OCI-LY3 (cell line): ENCODE data around the gene TEAD3.

Source experiments
- H2AFZ ChIP-seq: fragments of 200-600, 300-600 bp; shearing (Covaris generic); 2 replicates; pipeline ENCODE4 v1.6.0; 2014; ENCODE audit warnings: antibody characterized with exemption, low read depth, low read length
- H3K27ac ChIP-seq: fragments of 200-600, 300-600 bp; sonication (generic); 2 replicates; pipeline ENCODE4 v1.5.1; 2014; ENCODE audit warnings: mild to moderate bottlenecking, low read length, moderate library complexity, mixed read lengths
- H3K27me3 ChIP-seq: fragments of 200-600, 300-600 bp; sonication (generic); 2 replicates; pipeline ENCODE4 v1.6.1; 2014; ENCODE audit warnings: low read depth, low read length, mixed read lengths
- H3K36me3 ChIP-seq: fragments of 200-600, 300-600 bp; sonication (generic); replicated peaks from 2 replicates; pipeline ENCODE3; 2014; ENCODE audit warnings: low read depth, low read length, mixed read lengths
- H3K4me1 ChIP-seq: fragments of 300-600, 200-600 bp; sonication (generic); 2 replicates; pipeline ENCODE4 v1.6.1; 2014; ENCODE audit warnings: low read length, mixed read lengths
- H3K4me2 ChIP-seq: fragments of 200-600, 300-600 bp; sonication (generic); 2 replicates; pipeline ENCODE4 v1.6.1; 2014; ENCODE audit warnings: low read length, mixed read lengths
- H3K4me3 ChIP-seq: fragments of 300-600, 200-600 bp; sonication (generic); 2 replicates; pipeline ENCODE4 v1.5.1; 2014; ENCODE audit warnings: antibody characterized with exemption, mild to moderate bottlenecking, low read length, moderate library complexity
- H3K79me2 ChIP-seq: fragments of 300-600, 200-600 bp; shearing (Covaris generic); 2 replicates; pipeline ENCODE4 v1.6.1; 2014; ENCODE audit warnings: mild to moderate bottlenecking, low read length, mixed read lengths
- H3K9ac ChIP-seq: fragments of 300-600, 200-600 bp; shearing (Covaris generic); 2 replicates; pipeline ENCODE4 v1.6.0; 2014; ENCODE audit warnings: mild to moderate bottlenecking, low read length, moderate library complexity
- H3K9me3 ChIP-seq: fragments of 200-600, 300-600 bp; shearing (Covaris generic); 2 replicates; pipeline ENCODE4 v1.6.1; 2014; ENCODE audit warnings: low read length, mixed read lengths; ENCODE audit not compliant: insufficient read depth
- H4K20me1 ChIP-seq: fragments of 200-600, 300-600 bp; sonication (generic); 2 replicates; pipeline ENCODE4 v1.6.1; 2016; ENCODE audit warnings: low read length, mixed read lengths; ENCODE audit not compliant: insufficient read depth
- EZH2phosphoT487 ChIP-seq: fragments of 200-600 bp; shearing (Covaris generic); IDR thresholded peaks from 2 replicates; pipeline ENCODE4 v1.6.1; 2018; ENCODE audit warnings: antibody characterized with exemption, mixed run types, low read depth
- TF ChIP-seq, protein P1 (sequence below): fragments of 200-600, 300-600 bp; sonication (generic); IDR thresholded peaks from 2 replicates; pipeline ENCODE4 v1.5.1; 2014; ENCODE audit warnings: antibody characterized with exemption, low read length, low read depth

The TEAD3 gene

DNA sequence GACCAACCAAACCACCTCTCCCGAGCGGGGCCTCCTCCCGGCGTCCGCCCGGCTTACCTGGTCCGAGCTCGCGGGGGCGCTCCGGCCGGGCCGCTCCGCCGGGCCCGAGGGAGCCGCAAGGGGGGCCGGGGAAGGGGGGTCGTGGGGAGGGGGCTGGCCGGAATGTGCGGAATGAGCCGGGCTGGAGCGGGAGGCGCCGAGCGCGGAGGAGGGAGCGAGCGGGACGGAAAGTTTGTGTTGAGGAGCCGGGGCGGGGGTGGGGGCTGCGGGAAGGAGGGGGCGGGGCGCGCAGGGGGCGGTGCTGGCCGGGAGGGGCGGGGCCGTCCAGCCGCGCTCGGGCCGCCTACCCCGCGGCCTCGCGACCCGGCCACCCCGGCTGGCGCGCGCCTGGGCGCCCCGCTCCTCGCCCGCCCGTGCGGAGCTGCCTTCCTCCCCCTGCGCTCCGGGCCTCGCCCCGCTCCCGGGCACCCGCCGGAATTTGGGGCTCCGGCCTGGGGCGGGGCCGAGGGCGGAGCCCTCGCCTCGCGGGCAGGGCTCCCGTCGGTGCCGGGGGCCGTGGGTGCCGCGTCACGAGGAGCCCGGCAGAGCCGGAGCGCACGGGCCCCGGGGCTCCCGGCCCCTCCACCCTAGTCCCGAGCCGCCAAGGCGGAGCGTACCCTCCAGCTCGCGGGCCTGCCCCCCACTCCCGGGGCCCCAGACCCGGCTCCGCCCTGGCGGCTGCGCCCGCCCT is at the start of gene TEAD3:
TEAD3 (minus strand) TSS at position 239 of the 730 bp plus-strand sequence.
- H2AFZ ChIP-seq = no peak within 1 kb of the TSS
- peaks cover 8% of the 10 kb centered on the region; the same call in 1 of the 2 replicates for H3K27me3 ChIP-seq
- peak within 1 kb of the TSS; percentile 42; the same call in 1 of the 2 replicates for H3K4me3 ChIP-seq
- no peaks in the 10 kb centered on the region for H4K20me1 ChIP-seq
- no peak within 1 kb of the TSS for H3K9ac ChIP-seq
- H3K27ac ChIP-seq = no peak within 1 kb of the TSS
- TF ChIP-seq, protein P1, sequence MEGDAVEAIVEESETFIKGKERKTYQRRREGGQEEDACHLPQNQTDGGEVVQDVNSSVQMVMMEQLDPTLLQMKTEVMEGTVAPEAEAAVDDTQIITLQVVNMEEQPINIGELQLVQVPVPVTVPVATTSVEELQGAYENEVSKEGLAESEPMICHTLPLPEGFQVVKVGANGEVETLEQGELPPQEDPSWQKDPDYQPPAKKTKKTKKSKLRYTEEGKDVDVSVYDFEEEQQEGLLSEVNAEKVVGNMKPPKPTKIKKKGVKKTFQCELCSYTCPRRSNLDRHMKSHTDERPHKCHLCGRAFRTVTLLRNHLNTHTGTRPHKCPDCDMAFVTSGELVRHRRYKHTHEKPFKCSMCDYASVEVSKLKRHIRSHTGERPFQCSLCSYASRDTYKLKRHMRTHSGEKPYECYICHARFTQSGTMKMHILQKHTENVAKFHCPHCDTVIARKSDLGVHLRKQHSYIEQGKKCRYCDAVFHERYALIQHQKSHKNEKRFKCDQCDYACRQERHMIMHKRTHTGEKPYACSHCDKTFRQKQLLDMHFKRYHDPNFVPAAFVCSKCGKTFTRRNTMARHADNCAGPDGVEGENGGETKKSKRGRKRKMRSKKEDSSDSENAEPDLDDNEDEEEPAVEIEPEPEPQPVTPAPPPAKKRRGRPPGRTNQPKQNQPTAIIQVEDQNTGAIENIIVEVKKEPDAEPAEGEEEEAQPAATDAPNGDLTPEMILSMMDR = no peak
- no peak for TF ChIP-seq EZH2phosphoT487
- no peaks in the 10 kb centered on the region for H3K9me3 ChIP-seq
- H3K36me3 ChIP-seq = no peaks in the 10 kb centered on the region
- H3K4me2 ChIP-seq = no peak within 1 kb of the TSS; the same call in 1 of the 2 replicates
- H3K4me1 ChIP-seq = peaks cover 6% of the 10 kb centered on the region
- no peaks in the 10 kb centered on the region for H3K79me2 ChIP-seq

DNA sequence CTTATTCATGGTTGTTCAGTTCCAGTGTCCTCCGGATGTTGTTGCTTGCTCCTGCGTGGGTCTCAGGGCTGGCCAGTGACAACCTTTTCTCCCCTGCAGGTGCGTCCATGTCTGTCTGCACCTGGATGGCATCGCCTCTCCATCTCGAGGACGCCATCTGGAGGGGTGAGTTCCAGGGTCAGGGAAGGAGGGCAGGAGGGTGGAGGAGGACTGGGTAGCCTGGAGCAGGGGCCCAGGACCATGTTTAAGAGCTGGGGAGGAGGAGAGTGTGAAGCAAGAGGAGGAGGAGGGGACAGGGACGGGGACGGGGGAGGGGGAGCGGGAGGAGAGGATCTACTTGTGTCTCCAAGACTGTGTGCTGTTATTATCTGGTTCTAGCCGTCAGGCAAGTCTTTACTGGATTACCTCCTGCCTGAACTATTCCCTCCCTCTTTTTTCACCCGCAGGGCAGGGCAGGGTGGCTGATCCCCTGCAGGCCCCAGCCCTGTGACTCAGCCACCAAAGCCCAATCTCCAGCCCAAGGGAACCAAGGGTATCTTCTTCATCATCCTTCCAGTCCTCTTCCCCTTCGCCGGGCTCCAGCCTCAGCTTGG is 48.0 kb upstream of the TEAD3 start:
- Histone ChIP-seq H3K36me3 (peaks cover 3% of the 10 kb centered on the region), H3K79me2 (no peaks in the 10 kb centered on the region), H3K4me1 (peaks cover 6% of the 10 kb centered on the region; the same call in 1 of the 2 replicates), H3K9me3 (peaks cover 2% of the 10 kb centered on the region; the same call in 1 of the 2 replicates), H3K27ac (no peak overlapping the region), H2AFZ (no peak overlapping the region), H3K4me3 (no peak overlapping the region), H3K4me2 (no peak overlapping the region), H4K20me1 (no peaks in the 10 kb centered on the region), H3K9ac (no peak overlapping the region), H3K27me3 (no peaks in the 10 kb centered on the region)
- TF ChIP-seq EZH2phosphoT487 = no peak
- TF ChIP-seq, protein P1 = no peak

DNA sequence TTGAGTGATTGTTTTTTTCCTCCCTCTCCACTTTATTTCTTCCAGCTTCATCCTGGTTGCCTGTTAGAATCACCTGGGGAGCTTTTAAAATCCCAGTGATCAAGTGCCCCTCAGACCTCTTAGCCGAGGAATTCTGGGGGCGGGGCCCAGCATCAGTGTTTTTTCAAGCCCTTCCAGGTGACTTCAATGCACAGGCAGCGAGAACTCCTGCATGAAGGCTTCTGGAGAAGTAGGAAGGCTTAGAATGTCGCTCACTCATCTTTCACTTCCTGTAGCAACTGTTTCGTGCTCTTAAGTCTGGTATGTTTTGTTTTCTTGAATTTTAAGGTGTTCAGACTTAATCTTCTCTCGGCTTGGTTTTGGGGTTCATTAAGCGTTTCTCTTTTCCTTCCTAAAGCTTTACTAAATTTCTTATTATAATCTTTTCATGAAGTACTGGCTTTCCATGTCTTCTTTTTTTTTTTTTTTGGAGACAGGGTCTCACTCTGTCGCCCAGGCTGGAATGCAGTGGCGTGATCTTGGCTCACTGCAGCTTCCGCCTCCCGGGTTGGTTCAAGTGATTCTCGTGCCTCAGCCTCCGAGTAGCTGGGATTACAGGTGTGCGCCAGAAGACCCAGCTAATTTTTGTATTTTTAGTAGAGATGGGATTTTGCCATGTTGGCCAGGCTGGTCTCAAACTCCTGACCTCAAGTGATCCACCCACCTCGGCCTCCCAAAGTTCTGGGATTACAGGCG is 46.7 kb upstream of the TEAD3 start:
- H3K27ac ChIP-seq = no peak overlapping the region
- no peaks in the 10 kb centered on the region for H4K20me1 ChIP-seq
- TF ChIP-seq, protein P1 = no peak
- TF ChIP-seq EZH2phosphoT487 = no peak
- no peaks in the 10 kb centered on the region for H3K36me3 ChIP-seq
- peak overlapping the region; percentile 50 for H3K4me2 ChIP-seq
- H3K9ac ChIP-seq = no peak overlapping the region
- peaks cover 6% of the 10 kb centered on the region; the same call in 1 of the 2 replicates for H3K4me1 ChIP-seq
- no peaks in the 10 kb centered on the region for H3K27me3 ChIP-seq
- H3K9me3 ChIP-seq = no peaks in the 10 kb centered on the region
- peak overlapping the region; percentile 27 for H3K4me3 ChIP-seq
- H3K79me2 ChIP-seq = no peaks in the 10 kb centered on the region
- peak overlapping the region; percentile 63 for H2AFZ ChIP-seq

DNA sequence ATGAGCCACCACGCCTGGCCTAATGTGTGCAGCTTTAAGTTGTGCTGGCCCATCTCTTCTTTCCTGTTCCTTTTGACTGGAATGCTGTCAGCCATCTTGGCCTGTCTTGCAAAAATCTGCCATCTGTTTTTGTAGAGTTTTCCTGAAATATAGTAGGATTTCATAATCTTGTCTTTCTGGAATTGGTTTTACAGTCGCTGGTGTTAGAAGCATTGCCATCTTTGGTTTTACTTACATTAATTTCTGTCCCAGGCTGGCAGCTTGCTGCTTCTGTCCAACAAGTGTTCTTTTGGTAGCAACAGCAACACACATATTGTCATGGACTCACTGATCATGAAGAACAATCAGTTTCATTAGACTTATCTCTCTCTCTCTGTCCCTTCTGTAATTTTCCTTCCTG is 45.0 kb upstream of the TEAD3 start:
- TF ChIP-seq EZH2phosphoT487 = no peak
- TF ChIP-seq, protein P1 = no peak
- Histone ChIP-seq H4K20me1 (no peaks in the 10 kb centered on the region), H3K79me2 (no peaks in the 10 kb centered on the region), H3K9me3 (no peaks in the 10 kb centered on the region), H3K4me3 (no peak overlapping the region), H3K9ac (no peak overlapping the region), H3K4me2 (no peak overlapping the region), H3K36me3 (no peaks in the 10 kb centered on the region), H3K4me1 (peaks cover 6% of the 10 kb centered on the region; the same call in 1 of the 2 replicates), H3K27me3 (no peaks in the 10 kb centered on the region), H2AFZ (no peak overlapping the region), H3K27ac (no peak overlapping the region)
